GM23248 (cell line): Measurements from ENCODE around the gene SAMD4B.

ENCODE experiments used
- EZH2 ChIP-seq: fragments of 200-600 bp; sonication (generic); IDR thresholded peaks from 2 replicates; pipeline ENCODE4 v1.6.1; 2018; ENCODE audit warnings: antibody characterized with exemption, mild to moderate bottlenecking; ENCODE audit not compliant: insufficient read depth, poor library complexity, severe bottlenecking
- EZH2phosphoT487 ChIP-seq: fragments of 200-600 bp; sonication (generic); IDR thresholded peaks from 2 replicates; pipeline ENCODE4 v1.6.1; 2018; ENCODE audit warnings: antibody characterized with exemption, moderate library complexity, mild to moderate bottlenecking, low read depth; ENCODE audit not compliant: insufficient read depth

DNA sequence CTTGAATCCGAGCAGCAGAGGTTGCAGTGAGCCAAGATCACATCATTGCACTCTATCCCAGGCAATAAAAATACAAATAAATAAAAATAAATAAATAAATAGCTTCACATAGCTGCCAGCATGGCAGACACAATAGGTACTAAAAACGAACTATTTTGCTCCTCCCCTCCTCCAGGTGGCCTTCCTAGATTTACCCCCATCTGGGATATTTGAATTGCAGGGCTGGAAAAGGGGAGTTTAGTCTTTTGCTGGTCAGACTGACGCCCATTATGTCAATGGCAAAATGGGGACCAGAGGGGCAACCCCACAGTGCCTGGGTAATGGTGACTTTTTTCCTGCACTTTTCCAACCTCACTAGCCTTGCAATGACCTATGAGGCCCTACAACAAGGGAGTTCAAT lies 5.7 kb upstream of the SAMD4B start:
- TF ChIP-seq EZH2 (no peak), EZH2phosphoT487 (no peak)
